Measurements from ENCODE around the gene ADIPOQ. TPM values are rescaled to one million over a fixed set of nuclear protein-coding genes. Genes with fewer than 3 reads are reported as not detected.
"Not testable (repeated sequence)": the region's sequence is repeated elsewhere in the genome, so short reads cannot be mapped to it uniquely, and the experiment has no call there.

The ADIPOQ gene
- total RNA-seq, 1 donor from 2014 or later = 0.15 TPM

- H3K4me1 Mint-ChIP-seq (ENCODE audit: low read depth, unreplicated experiment) = no peaks in the 10 kb centered on the region
- no peak overlapping the region for H3K27ac Mint-ChIP-seq (ENCODE audit: unreplicated experiment)
- H3K9me3 Mint-ChIP-seq (ENCODE audit: unreplicated experiment) = peaks cover 10% of the 10 kb centered on the region
- H3K4me3 Mint-ChIP-seq (ENCODE audit: unreplicated experiment) = no peak overlapping the region
- no peak for DNase-seq
- peaks cover 4% of the 10 kb centered on the region for H3K27me3 Mint-ChIP-seq (ENCODE audit: unreplicated experiment)
- peaks cover 9% of the 10 kb centered on the region for H3K36me3 Mint-ChIP-seq (ENCODE audit: unreplicated experiment)
- no peak for TF ChIP-seq CTCF (IDR thresholded peaks at IDR 0.05; ENCODE audit: partially characterized antibody, unreplicated experiment)
These were observed 60.2 kb downstream of the ADIPOQ start for GRCh38 chr3:186902713-186903112.

- H3K9me3 Mint-ChIP-seq (ENCODE audit: unreplicated experiment); DNase-seq; H3K4me1 Mint-ChIP-seq (ENCODE audit: low read depth, unreplicated experiment); H3K4me3 Mint-ChIP-seq (ENCODE audit: unreplicated experiment); H3K27ac Mint-ChIP-seq (ENCODE audit: unreplicated experiment); H3K27me3 Mint-ChIP-seq (ENCODE audit: unreplicated experiment): not testable (repeated sequence)
- peaks cover 12% of the 10 kb centered on the region for H3K36me3 Mint-ChIP-seq (ENCODE audit: unreplicated experiment)
These were observed 61.2 kb downstream of the ADIPOQ start for GRCh38 chr3:186903676-186904075.

GRCh38 chr3:186907075-186907474, 64.6 kb downstream of the ADIPOQ start:
- H3K4me3 Mint-ChIP-seq (ENCODE audit: unreplicated experiment); DNase-seq; H3K27ac Mint-ChIP-seq (ENCODE audit: unreplicated experiment); H3K9me3 Mint-ChIP-seq (ENCODE audit: unreplicated experiment); H3K4me1 Mint-ChIP-seq (ENCODE audit: low read depth, unreplicated experiment); H3K27me3 Mint-ChIP-seq (ENCODE audit: unreplicated experiment): not testable (repeated sequence)
- peaks cover 12% of the 10 kb centered on the region for H3K36me3 Mint-ChIP-seq (ENCODE audit: unreplicated experiment)

Other genes starting within 250 kb of the ADIPOQ start
- not detected for gene AHSG, start 229.7 kb upstream of the ADIPOQ start, total RNA-seq (ENCODE audit: unreplicated experiment)
- not detected for gene FETUB, start 202.3 kb upstream of the ADIPOQ start, total RNA-seq (ENCODE audit: unreplicated experiment)
- not detected for gene HRG, start 176.7 kb upstream of the ADIPOQ start, total RNA-seq (ENCODE audit: unreplicated experiment)
- not detected for gene KNG1, start 125.4 kb upstream of the ADIPOQ start, total RNA-seq (ENCODE audit: unreplicated experiment)
- 441 TPM for gene EIF4A2, start 59.1 kb upstream of the ADIPOQ start, total RNA-seq (ENCODE audit: unreplicated experiment)
- 36.3 TPM for gene RFC4, start 36.2 kb upstream of the ADIPOQ start, total RNA-seq (ENCODE audit: unreplicated experiment)
- gene ST6GAL1, start 87.8 kb downstream of the ADIPOQ start, total RNA-seq (ENCODE audit: unreplicated experiment) = 156 TPM

All from glutamatergic neuron (in vitro differentiated cells).